GF-D8 (cell line): ENCODE data around the gene FAM111A.

Experiments used
- DNase-seq: peaks from one replicate; lab custom pipeline; 2025; lab: John Stamatoyannopoulos, UW

FAM111A gene

DNA sequence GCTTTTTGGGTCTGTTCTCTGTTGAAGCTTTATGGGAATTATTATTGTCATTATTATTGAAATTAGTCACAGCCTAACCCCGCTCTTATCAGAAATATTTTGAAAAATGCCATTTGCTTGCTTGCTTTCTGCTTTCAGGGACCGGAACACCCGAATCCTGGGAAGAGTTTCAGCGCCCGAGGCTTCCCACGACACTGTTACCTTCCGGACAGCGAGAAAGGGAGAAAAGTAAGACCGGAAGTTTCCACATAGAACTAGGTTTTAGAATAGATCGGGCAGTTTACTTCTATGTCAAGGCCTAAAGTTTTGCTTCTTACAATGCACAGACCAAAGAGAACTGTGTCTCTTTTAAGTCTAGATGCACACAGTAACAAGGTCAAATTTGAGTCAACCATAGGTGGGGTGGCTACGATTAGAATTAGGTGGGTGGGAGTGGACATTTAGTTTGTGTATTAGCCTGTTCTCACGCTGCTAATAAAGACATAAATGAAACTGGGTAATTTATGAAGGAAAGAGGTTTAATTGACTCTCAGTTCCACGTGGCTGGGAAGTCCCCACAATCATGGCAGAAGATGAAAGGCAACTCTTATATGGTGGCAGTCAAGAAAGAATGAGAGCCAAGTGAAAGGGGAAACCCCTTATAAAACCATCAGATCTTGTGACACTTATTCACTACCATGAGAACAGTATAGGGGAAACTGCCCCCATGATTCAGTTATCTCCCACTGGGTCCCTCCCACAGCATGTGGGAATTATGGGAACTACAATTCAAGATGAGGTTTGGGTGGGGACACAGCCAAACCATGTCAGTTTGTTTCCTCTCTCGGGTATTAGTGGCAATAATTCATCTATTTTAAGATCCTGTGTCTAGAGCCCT lies 57.1 kb downstream of the FAM111A start:
- DNase-seq = no peak

- DNase-seq = no peak
These were observed 57.7 kb downstream of the FAM111A start for GRCh38 chr11:59200423-59200746.

- no peak for DNase-seq
These were observed 58.7 kb downstream of the FAM111A start for GRCh38 chr11:59201353-59201752.
